COLO668 (cell line): ENCODE results near the gene HAGHL.
A peak's percentile ranks its signal among the peaks of the same experiment; 100 is the strongest.
"Not testable (repeated sequence)": the region's sequence is repeated elsewhere in the genome, so short reads cannot be mapped to it uniquely, and the experiment has no call there.

Experiments
- DNase-seq: peaks from one replicate; lab custom pipeline; 2025; ENCODE audit not compliant: unreplicated experiment; lab: John Stamatoyannopoulos, UW

Gene HAGHL

GRCh38 chr16:766820-767640, 40.1 kb downstream of the HAGHL start:
- DNase-seq = no peak

GRCh38 chr16:767743-768235, 40.9 kb downstream of the HAGHL start:
- DNase-seq = no peak

- no peak for DNase-seq
Measured at GRCh38 chr16:768428-768827, 41.5 kb downstream of the HAGHL start.

- DNase-seq = no peak
Measured at GRCh38 chr16:769184-769784, 42.4 kb downstream of the HAGHL start.

GRCh38 chr16:769934-770333, 43.0 kb downstream of the HAGHL start:
- no peak for DNase-seq

- DNase-seq = no peak
Measured at GRCh38 chr16:770411-770810, 43.5 kb downstream of the HAGHL start.

GRCh38 chr16:772959-773358, 46.1 kb downstream of the HAGHL start:
- DNase-seq = no peak

- peak; percentile 63 for DNase-seq
Measured at GRCh38 chr16:774086-775001, 47.4 kb downstream of the HAGHL start.

GRCh38 chr16:775236-775796, 48.4 kb downstream of the HAGHL start:
- DNase-seq = peak; percentile 58

GRCh38 chr16:776298-776697, 49.4 kb downstream of the HAGHL start:
- DNase-seq = not testable (repeated sequence)

- no peak for DNase-seq
Measured at GRCh38 chr16:776824-777223, 49.9 kb downstream of the HAGHL start.

GRCh38 chr16:777826-778225, 50.9 kb downstream of the HAGHL start:
- DNase-seq = peak; percentile 19

- no peak for DNase-seq
Measured at GRCh38 chr16:778447-778846, 51.5 kb downstream of the HAGHL start.

- no peak for DNase-seq
Measured at GRCh38 chr16:778909-779527, 52.1 kb downstream of the HAGHL start.
